GM23338 (cell line): Measurements from ENCODE around the gene CREB3L2. TPM values are rescaled to one million over a fixed set of nuclear protein-coding genes. Genes with fewer than 3 reads are reported as not detected.

ENCODE experiments used
- ATAC-seq: fragments of 200-7000 bp; cut with Tn5 transposase; 3 replicates; pipeline ENCODE4 v1.9.1; 2020
- DNase-seq: peaks from one replicate; pipeline ENCODE4 v3.0.0-alpha.2; 2015; ENCODE audit warnings: low spot score
- H2AFZ ChIP-seq: fragments of 200-600 bp; sonication (generic); 2 replicates; pipeline ENCODE4 v1.8.0; 2016; ENCODE audit warnings: antibody characterized with exemption, mild to moderate bottlenecking, moderate library complexity
- H3F3A ChIP-seq: fragments of 200-600 bp; sonication (generic); replicated peaks from 2 replicates; pipeline ENCODE4 v1.8.0; 2017; ENCODE audit warnings: antibody characterized with exemption, mixed run types, low read depth
- H3K27ac ChIP-seq: fragments of 200-600 bp; sonication (generic); 2 replicates; pipeline ENCODE4 v1.6.1; 2016; ENCODE audit warnings: low read depth
- H3K27me3 ChIP-seq: fragments of 200-600 bp; sonication (generic); 2 replicates; pipeline ENCODE4 v1.8.0; 2016; ENCODE audit warnings: mild to moderate bottlenecking, mixed run types, moderate library complexity; ENCODE audit not compliant: insufficient read depth
- H3K36me3 ChIP-seq: fragments of 200-600 bp; sonication (generic); 2 replicates; pipeline ENCODE4 v1.8.0; 2016; ENCODE audit warnings: mild to moderate bottlenecking; ENCODE audit not compliant: insufficient read depth
- H3K4me1 ChIP-seq: fragments of 200-600 bp; sonication (generic); 2 replicates; pipeline ENCODE4 v1.8.0; 2016; ENCODE audit warnings: mild to moderate bottlenecking, moderate library complexity; ENCODE audit not compliant: insufficient read depth
- H3K4me2 ChIP-seq: fragments of 200-600 bp; sonication (generic); 2 replicates; pipeline ENCODE4 v1.7.1; 2017; ENCODE audit warnings: mixed run types
- H3K4me3 ChIP-seq: fragments of 200-600 bp; sonication (generic); 2 replicates; pipeline ENCODE4 v1.6.1; 2016; ENCODE audit warnings: mixed run types
- H3K79me2 ChIP-seq: fragments of 200-600 bp; sonication (generic); replicated peaks from 2 replicates; pipeline ENCODE4 v1.8.0; 2017; ENCODE audit warnings: mild to moderate bottlenecking; ENCODE audit not compliant: insufficient read depth
- H3K9me2 ChIP-seq: fragments of 200-600 bp; sonication (generic); 2 replicates; pipeline ENCODE4 v1.8.0; 2017; ENCODE audit not compliant: insufficient read depth
- H4K20me1 ChIP-seq: fragments of 200-600 bp; sonication (generic); replicated peaks from 2 replicates; pipeline ENCODE4 v1.8.0; 2017; ENCODE audit warnings: mild to moderate bottlenecking; ENCODE audit not compliant: insufficient read depth
- H3K27ac Mint-ChIP-seq: 2 replicates; pipeline ENCODE4 v1.8.0; 2020; ENCODE audit warnings: inconsistent platforms, mild to moderate bottlenecking, moderate library complexity, mixed read lengths
- H3K27me3 Mint-ChIP-seq: 3 replicates; pipeline ENCODE4 v1.8.0; 2022; ENCODE audit warnings: low read depth, mild to moderate bottlenecking, moderate library complexity, mixed read lengths, inconsistent platforms; ENCODE audit not compliant: insufficient read depth, poor library complexity
- H3K36me3 Mint-ChIP-seq: 3 replicates; pipeline ENCODE4 v1.8.0; 2021; ENCODE audit warnings: low read depth, mild to moderate bottlenecking, inconsistent platforms, moderate library complexity, mixed read lengths
- H3K4me1 Mint-ChIP-seq: 3 replicates; pipeline ENCODE4 v1.8.0; 2020; ENCODE audit warnings: mild to moderate bottlenecking, inconsistent platforms, mixed read lengths
- H3K4me3 Mint-ChIP-seq: 3 replicates; pipeline ENCODE4 v1.8.0; 2021; ENCODE audit warnings: moderate library complexity, mild to moderate bottlenecking, inconsistent platforms, mixed read lengths
- H3K9me3 Mint-ChIP-seq: 3 replicates; pipeline ENCODE4 v1.8.0; 2020; ENCODE audit warnings: moderate library complexity, mild to moderate bottlenecking, inconsistent platforms, mixed read lengths
- CREB1 ChIP-seq: fragments of 250-450 bp; sonication (Bioruptor Pico); IDR thresholded peaks from 2 replicates; pipeline ENCODE4 v1.5.0; 2020; ENCODE audit warnings: low read depth, mild to moderate bottlenecking, moderate library complexity
- EZH2 ChIP-seq: fragments of 200-600 bp; sonication (generic); IDR thresholded peaks from one replicate; pipeline ENCODE4 v1.8.0; 2017; ENCODE audit warnings: antibody characterized with exemption, mild to moderate bottlenecking, low read depth; ENCODE audit not compliant: unreplicated experiment
- EZH2phosphoT487 ChIP-seq: fragments of 200-600 bp; sonication (generic); IDR thresholded peaks from one replicate; pipeline ENCODE4 v1.8.1; 2018; ENCODE audit warnings: antibody characterized with exemption; ENCODE audit not compliant: unreplicated experiment
- JUNB ChIP-seq: IDR thresholded peaks from one replicate; pipeline ENCODE4 v1.6.1; 2016; ENCODE audit warnings: antibody characterized with exemption; ENCODE audit not compliant: unreplicated experiment
- NANOG ChIP-seq: IDR thresholded peaks from 2 replicates; pipeline ENCODE4 v1.6.1; 2016; ENCODE audit warnings: antibody characterized with exemption, borderline replicate concordance
- REST ChIP-seq: IDR thresholded peaks from one replicate; pipeline ENCODE4 v1.6.1; 2018; ENCODE audit warnings: antibody characterized with exemption; ENCODE audit not compliant: unreplicated experiment
- STAT1 ChIP-seq: IDR thresholded peaks from one replicate; pipeline ENCODE4 v1.6.1; 2016; ENCODE audit warnings: antibody characterized with exemption; ENCODE audit not compliant: unreplicated experiment
- ZNF114 ChIP-seq: fragments of 250-450 bp; sonication (Bioruptor Pico); IDR thresholded peaks from 2 replicates; pipeline ENCODE4 v1.5.0; 2020; ENCODE audit warnings: mild to moderate bottlenecking, moderate library complexity
- ZNF331 ChIP-seq: fragments of 250-450 bp; sonication (Bioruptor Pico); IDR thresholded peaks from 2 replicates; pipeline ENCODE4 v1.5.0; 2020; ENCODE audit warnings: low read depth, mild to moderate bottlenecking, moderate library complexity
- polyA plus RNA-seq: library from polyadenylated mRNA; unstranded; fragments of >200 nt; fragmentation: Nextera tagmentation; extraction: Ambion mirVana; gene quantifications from 2 replicates; pipeline ENCODE4 v1.2.1, GENCODE V29; 2016
- total RNA-seq: library from RNA; depleted of rRNA; stranded (reverse); fragments of >200 nt; shearing (Covaris generic); gene quantifications from 2 replicates; pipeline ENCODE4 v1.2.3, GENCODE V29; 2014
- TF ChIP-seq, protein P1 (sequence below): IDR thresholded peaks from 2 replicates; pipeline ENCODE4 v1.6.1; 2016; ENCODE audit warnings: antibody characterized with exemption

The CREB3L2 gene
- total and polyA plus RNA-seq, 2 experiments from 2014 or later = 14.5 to 27.1 TPM

DNA sequence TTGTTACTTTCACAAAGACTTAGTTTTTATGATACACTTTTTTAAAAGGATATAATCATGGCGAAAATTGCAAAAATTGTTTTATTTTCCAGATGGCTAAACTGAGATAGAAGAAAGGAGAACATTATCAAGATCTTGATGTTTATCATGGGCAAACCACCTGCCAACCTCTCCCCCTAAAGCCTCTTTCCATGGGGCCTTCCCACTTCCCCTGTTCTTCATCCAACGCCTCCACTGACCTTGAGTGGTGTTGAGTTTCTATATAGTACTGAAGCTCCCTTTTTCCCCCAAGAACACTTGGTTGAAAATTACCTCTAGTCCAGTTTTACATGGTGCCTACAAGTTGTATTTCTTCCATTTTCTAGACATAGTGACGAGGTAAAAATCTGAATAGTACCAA, 5.0 kb downstream of the CREB3L2 start:
- Histone ChIP-seq H3K4me1 (peaks cover 28% of the 10 kb centered on the region; the same call in 1 of the 2 replicates), H3F3A (no peaks in the 10 kb centered on the region), H3K79me2 (peaks cover 97% of the 10 kb centered on the region), H3K4me3 (no peak overlapping the region), H3K27ac (no peak overlapping the region), H3K27me3 (no peaks in the 10 kb centered on the region), H3K4me2 (no peak overlapping the region), H3K9me2 (no peaks in the 10 kb centered on the region), H4K20me1 (peaks cover 4% of the 10 kb centered on the region; the same call in 1 of the 2 replicates), H3K36me3 (0 out of 2 replicates have a peak, but pooled peaks cover 2% of the 10 kb centered on the region), H2AFZ (no peak overlapping the region)
- Mint-ChIP-seq H3K4me3 (no peak overlapping the region), H3K27ac (no peak overlapping the region), H3K4me1 (peaks cover 25% of the 10 kb centered on the region), H3K36me3 (peaks cover 19% of the 10 kb centered on the region; the same call in 2 of the 3 replicates), H3K9me3 (no peaks in the 10 kb centered on the region), H3K27me3 (peaks cover 7% of the 10 kb centered on the region)
- TF ChIP-seq EZH2phosphoT487 (no peak), EZH2 (no peak), STAT1 (no peak), ZNF331 (CRISPR knock-in tag) (no peak), CREB1 (CRISPR knock-in tag) (no peak)
- TF ChIP-seq, protein P1, sequence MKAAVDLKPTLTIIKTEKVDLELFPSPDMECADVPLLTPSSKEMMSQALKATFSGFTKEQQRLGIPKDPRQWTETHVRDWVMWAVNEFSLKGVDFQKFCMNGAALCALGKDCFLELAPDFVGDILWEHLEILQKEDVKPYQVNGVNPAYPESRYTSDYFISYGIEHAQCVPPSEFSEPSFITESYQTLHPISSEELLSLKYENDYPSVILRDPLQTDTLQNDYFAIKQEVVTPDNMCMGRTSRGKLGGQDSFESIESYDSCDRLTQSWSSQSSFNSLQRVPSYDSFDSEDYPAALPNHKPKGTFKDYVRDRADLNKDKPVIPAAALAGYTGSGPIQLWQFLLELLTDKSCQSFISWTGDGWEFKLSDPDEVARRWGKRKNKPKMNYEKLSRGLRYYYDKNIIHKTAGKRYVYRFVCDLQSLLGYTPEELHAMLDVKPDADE = no peak
- DNase-seq = no peak
- no peak for ATAC-seq

DNA sequence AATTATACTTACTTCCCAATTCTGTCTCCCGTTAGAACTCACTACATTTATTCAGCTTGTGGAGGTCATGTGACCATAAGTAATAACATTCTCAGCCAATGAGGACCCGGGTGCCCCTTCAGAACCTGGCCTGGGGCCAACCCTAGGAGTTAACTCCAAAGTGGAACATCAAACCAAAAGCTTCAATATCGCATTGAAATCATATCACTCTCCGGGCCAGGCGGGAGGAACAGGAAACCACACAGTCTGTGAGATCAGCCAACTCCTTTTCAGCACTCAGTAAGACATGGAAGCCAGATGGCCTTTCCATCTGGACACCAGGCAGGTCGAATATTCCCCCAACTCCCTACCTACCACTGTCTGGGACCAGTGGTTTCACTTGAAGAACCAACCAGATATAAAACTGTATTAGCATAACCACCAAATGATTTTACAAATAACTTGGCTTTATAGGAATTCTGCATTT, 5.5 kb downstream of the CREB3L2 start:
- H3K36me3 Mint-ChIP-seq = peaks cover 20% of the 10 kb centered on the region; the same call in 2 of the 3 replicates
- DNase-seq (no peak), ATAC-seq (no peak)
- peaks cover 26% of the 10 kb centered on the region for H3K4me1 Mint-ChIP-seq
- no peaks in the 10 kb centered on the region for H3K9me3 Mint-ChIP-seq
- Histone ChIP-seq H3K36me3 (0 out of 2 replicates have a peak, but pooled peaks cover 2% of the 10 kb centered on the region), H4K20me1 (peaks cover 4% of the 10 kb centered on the region; the same call in 1 of the 2 replicates), H3K9me2 (no peaks in the 10 kb centered on the region), H3K4me2 (no peak overlapping the region), H3K27me3 (no peaks in the 10 kb centered on the region), H2AFZ (no peak overlapping the region), H3K79me2 (peaks cover 100% of the 10 kb centered on the region), H3F3A (no peaks in the 10 kb centered on the region), H3K4me1 (peaks cover 28% of the 10 kb centered on the region; the same call in 1 of the 2 replicates), H3K4me3 (no peak overlapping the region), H3K27ac (no peak overlapping the region; the same call in 1 of the 2 replicates)
- peaks cover 6% of the 10 kb centered on the region for H3K27me3 Mint-ChIP-seq
- no peak overlapping the region for H3K27ac Mint-ChIP-seq
- no peak overlapping the region for H3K4me3 Mint-ChIP-seq
- TF ChIP-seq CREB1 (CRISPR knock-in tag) (no peak), NANOG (no peak), STAT1 (no peak), JUNB (no peak), EZH2phosphoT487 (no peak), EZH2 (no peak), ZNF331 (CRISPR knock-in tag) (no peak), REST (no peak), ZNF114 (CRISPR knock-in tag) (no peak)
- TF ChIP-seq, protein P1 = no peak
